GM06990 (cell line): ENCODE measurements around the gene FRMD4A.

ENCODE experiments used
- DNase-seq: peaks from one replicate; pipeline ENCODE4 v3.0.0-alpha.2; 2011; ENCODE audit not compliant: insufficient read length; ENCODE audit errors: extremely low read depth
- H3K27me3 ChIP-seq: replicated peaks from 2 replicates; pipeline ENCODE4 v1.6.0; 2011; ENCODE audit warnings: low read length; ENCODE audit not compliant: control insufficient read depth, insufficient read depth
- H3K36me3 ChIP-seq: 2 replicates; pipeline ENCODE4 v1.5.1; 2011; ENCODE audit warnings: low read length; ENCODE audit not compliant: control insufficient read depth, insufficient read depth
- H3K4me3 ChIP-seq: replicated peaks from 2 replicates; pipeline ENCODE4 v1.5.1; 2011; ENCODE audit warnings: low read depth, mild to moderate bottlenecking, control low read depth, low read length
- CTCF ChIP-seq: IDR thresholded peaks from 2 replicates; pipeline ENCODE4 v1.5.1; 2011; ENCODE audit warnings: low read length, control low read depth, mild to moderate bottlenecking, inconsistent platforms; ENCODE audit not compliant: insufficient read depth, poor library complexity, severe bottlenecking

The FRMD4A gene

GRCh38 chr10:13654118-13654830 is 676.5 kb downstream of the FRMD4A start:
- no peak for DNase-seq
- no peak for TF ChIP-seq CTCF
- H3K4me3 ChIP-seq = no peak overlapping the region
- H3K27me3 ChIP-seq = no peaks in the 10 kb centered on the region
- H3K36me3 ChIP-seq = peaks cover 45% of the 10 kb centered on the region

GRCh38 chr10:13652860-13653259 is 677.9 kb downstream of the FRMD4A start:
- no peak for TF ChIP-seq CTCF
- no peak for DNase-seq
- H3K4me3 ChIP-seq = no peak overlapping the region
- H3K27me3 ChIP-seq = no peaks in the 10 kb centered on the region
- H3K36me3 ChIP-seq = peaks cover 41% of the 10 kb centered on the region

GRCh38 chr10:13651969-13652720 is 678.6 kb downstream of the FRMD4A start:
- no peak for DNase-seq
- no peak overlapping the region for H3K4me3 ChIP-seq
- H3K36me3 ChIP-seq = peaks cover 40% of the 10 kb centered on the region
- TF ChIP-seq CTCF = no peak
- no peaks in the 10 kb centered on the region for H3K27me3 ChIP-seq

GRCh38 chr10:13650961-13651360 is 679.8 kb downstream of the FRMD4A start:
- DNase-seq = no peak
- TF ChIP-seq CTCF = no peak
- H3K27me3 ChIP-seq = no peaks in the 10 kb centered on the region
- peaks cover 45% of the 10 kb centered on the region for H3K36me3 ChIP-seq
- no peak overlapping the region for H3K4me3 ChIP-seq

- TF ChIP-seq CTCF = no peak
- H3K4me3 ChIP-seq = no peak overlapping the region
- H3K36me3 ChIP-seq = peaks cover 44% of the 10 kb centered on the region
- no peaks in the 10 kb centered on the region for H3K27me3 ChIP-seq
- DNase-seq = no peak
These were observed 680.7 kb downstream of the FRMD4A start for GRCh38 chr10:13649844-13650520.
